HCEC 1CT (cell line): ENCODE results near the gene ACY1.

Experiments used
- DNase-seq: peaks from one replicate; pipeline ENCODE4 v3.0.0-alpha.2; 2017

The ACY1 gene

GRCh38 chr3:51982838-51983577, at the start of gene ACY1:
ACY1 (plus strand) TSS chr3:51983535; CDS start chr3:51984065, 530 bp downstream.
- peak; percentile 86 for DNase-seq

- DNase-seq = no peak
Observed at GRCh38 chr3:51934139-51934850, 49.0 kb upstream of the ACY1 start.

- no peak for DNase-seq
Observed at GRCh38 chr3:51934991-51935885, 48.1 kb upstream of the ACY1 start.

- DNase-seq = no peak
Observed at GRCh38 chr3:51935886-51936755, 47.2 kb upstream of the ACY1 start.

GRCh38 chr3:51937014-51937413, 46.3 kb upstream of the ACY1 start:
- no peak for DNase-seq

GRCh38 chr3:51937611-51938450, 45.5 kb upstream of the ACY1 start:
- no peak for DNase-seq

- DNase-seq = no peak
Observed at GRCh38 chr3:51938780-51939425, 44.4 kb upstream of the ACY1 start.

GRCh38 chr3:51940648-51941462, 42.5 kb upstream of the ACY1 start:
- no peak for DNase-seq

GRCh38 chr3:51941463-51941797, 41.9 kb upstream of the ACY1 start:
- no peak for DNase-seq

GRCh38 chr3:51941798-51942602, 41.3 kb upstream of the ACY1 start, which contains the start of the genes PARP3 and RRP9:
PARP3 (plus strand) TSS chr3:51942363; CDS start chr3:51943356, 993 bp downstream.
RRP9 (minus strand) TSS chr3:51941904; CDS start chr3:51941867, 37 bp downstream.
- peak; percentile 100 for DNase-seq

GRCh38 chr3:51942603-51943450, 40.5 kb upstream of the ACY1 start:
- peak; percentile 62 for DNase-seq

- no peak for DNase-seq
Observed at GRCh38 chr3:51943451-51944391, 39.6 kb upstream of the ACY1 start.

- no peak for DNase-seq
Observed at GRCh38 chr3:51944451-51945021, 38.8 kb upstream of the ACY1 start.

GRCh38 chr3:51945031-51945840, 38.1 kb upstream of the ACY1 start:
- DNase-seq = no peak

- no peak for DNase-seq
Observed at GRCh38 chr3:51945926-51946705, 37.2 kb upstream of the ACY1 start.
